Tibial nerve (tissue), 4 donors: ENCODE measurements around the gene SRP54.

Experiments
- CTCF ChIP-seq, 5 experiments: fragments of 200-600 bp in 3 of 5; fragments of 450-650 bp in 2 of 5; sonication (generic) in 3 of 5; IDR thresholded peaks; one replicate each; pipeline ENCODE4 v1.5.1; 2016 to 2019; ENCODE audit warnings: antibody characterized with exemption in 5 of 5, mild to moderate bottlenecking in 3 of 5, moderate library complexity in 2 of 5
- EP300 ChIP-seq, 2 donors: sonication (generic); formaldehyde crosslinking; IDR thresholded peaks; one replicate each; pipeline ENCODE4 v1.6.1; 2017; ENCODE audit warnings: antibody characterized with exemption in 2 of 2, mild to moderate bottlenecking in 1 of 2
- POLR2A ChIP-seq, 2 donors: fragments of 450-650 bp; IDR thresholded peaks; one replicate each; pipeline ENCODE4 v1.6.1; 2017; ENCODE audit warnings: antibody characterized with exemption in 2 of 2, mild to moderate bottlenecking in 2 of 2, moderate library complexity in 2 of 2

DNA sequence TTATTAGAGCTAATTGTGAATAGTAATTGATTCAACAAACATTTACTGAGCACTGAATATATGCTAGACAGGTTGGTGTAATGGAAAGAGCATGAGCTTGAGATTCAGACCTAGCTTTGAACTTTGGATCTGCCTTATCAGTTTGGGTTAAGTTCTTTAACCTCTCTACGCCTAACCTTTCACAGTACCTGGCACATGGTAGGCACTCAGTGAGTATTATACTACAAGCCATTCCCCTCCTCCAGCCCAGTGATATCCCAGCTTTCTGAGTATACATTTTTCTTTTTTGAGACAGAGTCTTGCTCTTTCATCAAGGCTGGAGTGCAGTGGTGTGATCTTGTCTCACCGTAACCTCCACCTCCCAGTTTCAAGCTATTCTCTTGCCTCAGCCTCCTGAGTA lies 95.3 kb downstream of the SRP54 start:
- no peak for TF ChIP-seq CTCF (IDR thresholded peaks at IDR 0.05)
- no peak for TF ChIP-seq POLR2A (IDR thresholded peaks at IDR 0.05)
- TF ChIP-seq EP300 (IDR thresholded peaks at IDR 0.05): no peak
